ENCODE measurements around the gene TUBG1. TPM values are rescaled to one million over a fixed set of nuclear protein-coding genes. Genes with fewer than 3 reads are reported as not detected.
A peak's percentile ranks its signal among the peaks of the same experiment; 100 is the strongest.

The TUBG1 gene
- total and polyA plus RNA-seq, 9 of the 15 experiments (the other 6 are each of a cell fraction or from before 2014, with no cell fraction given), result 33.1 to 147 (median 66.0) TPM

- no peak for TF ChIP-seq ARID4B (CRISPR knock-in tag; IDR thresholded peaks at IDR 0.05)
- peak; percentile 81 for TF ChIP-seq ADNP (tag; IDR thresholded peaks at IDR 0.05)
- TF ChIP-seq EP400 (IDR thresholded peaks at IDR 0.05), result no peak
- no peak for TF ChIP-seq POLR2H (tag; IDR thresholded peaks at IDR 0.05; ENCODE audit: low read depth)
- no peak for TF ChIP-seq KLF10 (CRISPR knock-in tag; IDR thresholded peaks at IDR 0.05)
- peak; percentile 97 for TF ChIP-seq HMBOX1 (IDR thresholded peaks at IDR 0.05)
- no peak for TF ChIP-seq ZBTB9 (CRISPR knock-in tag; IDR thresholded peaks at IDR 0.05)
- no peak for TF ChIP-seq TAF7 (tag; IDR thresholded peaks at IDR 0.05)
- no peak for TF ChIP-seq ZBTB49 (CRISPR knock-in tag; IDR thresholded peaks at IDR 0.05; ENCODE audit: borderline replicate concordance)
- no peak for TF ChIP-seq ZFP91 (CRISPR knock-in tag; IDR thresholded peaks at IDR 0.05)
- TF ChIP-seq MED1 (CRISPR knock-in tag; IDR thresholded peaks at IDR 0.05; ENCODE audit: borderline replicate concordance), result no peak
- no peak for TF ChIP-seq ID3 (CRISPR knock-in tag; IDR thresholded peaks at IDR 0.05)
- no peak for TF ChIP-seq ID3 (tag; IDR thresholded peaks at IDR 0.05)
Observed at GRCh38 chr17:42632949-42633444, 23.5 kb downstream of the TUBG1 start (continued).
